Measurements from ENCODE around the gene UBN1. TPM values are rescaled to one million over a fixed set of nuclear protein-coding genes. Genes with fewer than 3 reads are reported as not detected.

The UBN1 gene
- total RNA-seq, 3 donors from 2014 or later, result 41.3 to 42.7 (median 41.6) TPM

GRCh38 chr16:4882633-4883285 is 35.5 kb downstream of the UBN1 start:
- Histone ChIP-seq H3K4me3 (no peak overlapping the region), H3K36me3 (ENCODE audit: low read depth) (peaks cover 23% of the 10 kb centered on the region), H3K4me1 (ENCODE audit: low read depth) (no peaks in the 10 kb centered on the region), H3K9me3 (no peaks in the 10 kb centered on the region)
- no peak for TF ChIP-seq CTCF (IDR thresholded peaks at IDR 0.05)
- intact Hi-C loops (cut with DNase I, micrococcal nuclease), result no loop called here
- ATAC-seq (no peak), DNase-seq (no peak)

GRCh38 chr16:4883501-4883900 is 36.2 kb downstream of the UBN1 start:
- ATAC-seq (no peak), DNase-seq (no peak)
- Histone ChIP-seq H3K4me3 (no peak overlapping the region), H3K4me1 (ENCODE audit: low read depth) (no peaks in the 10 kb centered on the region), H3K9me3 (no peaks in the 10 kb centered on the region), H3K36me3 (ENCODE audit: low read depth) (peaks cover 23% of the 10 kb centered on the region)
- no peak for TF ChIP-seq CTCF (IDR thresholded peaks at IDR 0.05)
- intact Hi-C loops (cut with DNase I, micrococcal nuclease), result no loop called here

GRCh38 chr16:4884209-4884608 is 36.9 kb downstream of the UBN1 start:
- no peak for TF ChIP-seq CTCF (IDR thresholded peaks at IDR 0.05)
- ATAC-seq (no peak), DNase-seq (no peak)
- H3K4me3 ChIP-seq, result no peak overlapping the region
- H3K36me3 ChIP-seq (ENCODE audit: low read depth), result peaks cover 23% of the 10 kb centered on the region
- H3K4me1 ChIP-seq (ENCODE audit: low read depth), result no peaks in the 10 kb centered on the region
- intact Hi-C loops (cut with DNase I, micrococcal nuclease), result no loop called here
- H3K9me3 ChIP-seq, result no peaks in the 10 kb centered on the region

GRCh38 chr16:4884972-4885874 is 37.9 kb downstream of the UBN1 start:
- TF ChIP-seq CTCF (IDR thresholded peaks at IDR 0.05), result no peak
- H3K36me3 ChIP-seq (ENCODE audit: low read depth), result peaks cover 17% of the 10 kb centered on the region
- H3K9me3 ChIP-seq, result no peaks in the 10 kb centered on the region
- ATAC-seq (no peak), DNase-seq (no peak)
- no peaks in the 10 kb centered on the region for H3K4me1 ChIP-seq (ENCODE audit: low read depth)
- H3K4me3 ChIP-seq, result no peak overlapping the region
- intact Hi-C loops (cut with DNase I, micrococcal nuclease), result no loop called here

GRCh38 chr16:4886151-4886550 is 38.9 kb downstream of the UBN1 start:
- H3K9me3 ChIP-seq, result no peaks in the 10 kb centered on the region
- DNase-seq (no peak), ATAC-seq (no peak)
- TF ChIP-seq CTCF (IDR thresholded peaks at IDR 0.05), result no peak
- intact Hi-C loops (cut with DNase I, micrococcal nuclease), result no loop called here
- no peak overlapping the region for H3K4me3 ChIP-seq
- H3K4me1 ChIP-seq (ENCODE audit: low read depth), result no peaks in the 10 kb centered on the region
- peaks cover 11% of the 10 kb centered on the region for H3K36me3 ChIP-seq (ENCODE audit: low read depth)
